NCI-H69 (cell line): ENCODE data around the gene LHFPL2.

Experiments
- DNase-seq: peaks from one replicate; lab custom pipeline; 2025; lab: John Stamatoyannopoulos, UW

LHFPL2 gene

DNA sequence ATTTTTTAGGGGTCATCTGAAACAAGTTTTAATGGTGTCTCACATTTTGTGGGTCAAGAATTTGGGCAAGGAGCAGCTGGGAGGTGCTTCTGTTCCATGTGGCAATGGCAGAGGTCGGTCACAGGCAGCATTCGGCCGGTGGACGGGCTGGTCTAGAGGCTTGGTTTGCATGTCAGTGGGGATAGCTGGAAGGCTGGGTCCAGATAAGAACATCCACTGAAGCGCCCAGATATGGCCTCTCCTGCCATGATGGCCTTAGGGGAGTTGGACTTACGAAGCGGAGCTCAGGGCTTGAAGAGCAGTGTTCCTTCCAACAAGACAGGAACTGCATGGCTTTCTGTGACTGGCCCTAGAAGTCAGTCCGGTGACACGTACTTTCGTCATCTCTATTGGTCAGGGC, 30.3 kb downstream of the LHFPL2 start:
- no peak for DNase-seq

- DNase-seq = no peak
These were observed 32.9 kb downstream of the LHFPL2 start for GRCh38 chr5:78615697-78616096.

- no peak for DNase-seq
These were observed 33.8 kb downstream of the LHFPL2 start for GRCh38 chr5:78614816-78615215.

GRCh38 chr5:78613756-78614155, 34.8 kb downstream of the LHFPL2 start:
- DNase-seq = no peak

- DNase-seq = no peak
These were observed 35.4 kb downstream of the LHFPL2 start for GRCh38 chr5:78613151-78613533.

- no peak for DNase-seq
These were observed 36.1 kb downstream of the LHFPL2 start for GRCh38 chr5:78612227-78613150.

GRCh38 chr5:78611126-78611605, 37.4 kb downstream of the LHFPL2 start:
- no peak for DNase-seq

- DNase-seq = no peak
These were observed 37.9 kb downstream of the LHFPL2 start for GRCh38 chr5:78610636-78611035.

- no peak for DNase-seq
These were observed 38.4 kb downstream of the LHFPL2 start for GRCh38 chr5:78610163-78610583.

DNA sequence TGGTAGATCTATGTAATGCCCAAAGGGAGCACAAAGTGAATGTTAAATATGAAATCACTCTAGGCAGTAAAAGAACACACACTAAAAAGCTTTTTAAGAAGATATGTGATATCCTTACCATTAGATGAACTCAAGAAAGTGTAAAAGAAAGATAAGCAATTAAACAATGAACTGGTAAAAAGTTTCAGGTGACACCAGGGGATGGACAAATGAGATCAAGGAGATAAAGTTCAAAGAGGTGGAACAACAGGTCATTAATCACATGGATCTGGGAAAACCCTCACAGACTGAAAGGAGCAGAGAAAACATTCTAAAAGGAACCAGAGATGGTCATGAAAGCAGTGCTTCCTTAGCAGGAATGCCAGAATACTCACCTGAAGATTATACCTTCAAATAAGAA, 40.7 kb downstream of the LHFPL2 start:
- no peak for DNase-seq

DNA sequence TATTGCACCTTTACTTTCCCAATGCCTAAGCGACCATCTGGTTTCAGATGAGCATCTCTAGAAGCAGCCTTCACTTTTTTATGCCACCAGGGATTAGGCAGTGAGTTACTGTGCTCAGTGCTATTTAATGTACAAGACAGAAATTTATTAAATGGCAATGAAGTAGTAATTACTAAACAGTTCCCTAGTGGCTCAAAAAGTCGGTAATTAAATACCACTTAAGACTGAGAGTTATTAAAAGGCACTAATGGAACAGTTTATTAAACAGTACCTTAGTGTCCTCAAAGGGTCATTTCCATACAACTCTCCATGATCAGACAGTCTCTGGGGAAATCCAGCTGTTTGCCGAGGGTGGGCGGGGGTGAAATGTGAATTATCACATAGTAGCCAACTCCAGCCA, 42.3 kb downstream of the LHFPL2 start:
- DNase-seq = peak; percentile 65

DNA sequence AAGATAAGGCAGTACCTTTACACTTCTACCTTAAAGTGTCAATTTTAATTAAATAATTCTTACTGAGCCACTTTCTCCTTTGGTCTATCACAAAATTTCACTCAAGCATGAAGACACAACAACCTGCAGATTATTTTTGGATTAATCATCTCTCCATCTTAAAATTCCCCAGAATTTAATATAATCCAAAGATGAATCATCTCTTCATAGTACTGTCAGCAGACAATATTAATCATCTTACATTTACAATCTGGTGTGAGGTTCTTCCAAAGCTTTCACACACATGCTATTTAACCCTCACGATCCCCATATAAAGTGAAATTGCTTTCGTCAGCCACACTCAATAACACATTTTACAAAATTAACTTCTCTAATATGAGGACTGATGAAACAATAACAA, 43.0 kb downstream of the LHFPL2 start:
- DNase-seq = no peak

GRCh38 chr5:78604689-78605285, 43.8 kb downstream of the LHFPL2 start:
- DNase-seq = no peak

DNA sequence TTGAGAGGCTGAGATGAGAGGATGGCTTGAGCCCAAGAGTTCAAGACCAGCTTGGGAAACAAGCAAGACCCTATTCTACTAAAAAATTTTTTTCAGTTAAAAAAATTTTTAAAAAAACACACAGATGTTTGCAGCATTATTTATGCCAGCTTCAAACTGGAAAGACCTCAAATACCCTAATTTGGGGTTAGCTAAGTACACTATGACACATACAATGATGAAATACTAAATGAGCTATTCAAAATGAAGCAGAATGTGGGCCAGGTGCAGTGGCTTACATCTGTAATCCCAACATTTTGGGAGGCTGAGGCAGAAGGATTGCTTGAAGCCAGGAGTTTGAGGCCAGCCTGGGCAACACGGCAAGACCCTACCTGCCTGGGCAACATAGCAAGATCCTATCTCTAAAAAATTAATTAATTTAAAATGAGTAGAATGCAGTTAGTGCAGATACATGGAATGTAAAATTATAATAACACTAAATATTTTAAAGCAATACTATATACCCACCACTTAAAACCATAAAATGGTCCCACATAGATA, 44.9 kb downstream of the LHFPL2 start:
- DNase-seq = no peak

DNA sequence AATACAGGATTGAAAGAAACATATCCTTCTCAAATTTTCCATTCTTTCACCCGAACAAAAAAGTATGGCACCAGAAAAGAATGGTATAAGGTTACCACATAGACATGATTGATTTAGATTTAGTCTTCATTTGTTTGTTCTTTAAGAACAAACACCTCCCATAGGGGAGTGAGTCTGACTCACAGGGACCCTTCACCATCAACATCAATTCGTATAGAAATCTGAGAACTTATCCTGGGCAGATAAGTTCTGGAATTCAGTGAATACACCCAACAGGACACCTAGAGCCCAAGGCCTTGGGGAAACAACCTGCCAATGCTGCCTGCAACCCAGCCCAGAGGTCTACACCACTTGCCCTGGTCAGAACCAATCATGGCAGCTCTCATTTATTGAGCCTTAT, 46.2 kb downstream of the LHFPL2 start:
- peak; percentile 25 for DNase-seq

DNA sequence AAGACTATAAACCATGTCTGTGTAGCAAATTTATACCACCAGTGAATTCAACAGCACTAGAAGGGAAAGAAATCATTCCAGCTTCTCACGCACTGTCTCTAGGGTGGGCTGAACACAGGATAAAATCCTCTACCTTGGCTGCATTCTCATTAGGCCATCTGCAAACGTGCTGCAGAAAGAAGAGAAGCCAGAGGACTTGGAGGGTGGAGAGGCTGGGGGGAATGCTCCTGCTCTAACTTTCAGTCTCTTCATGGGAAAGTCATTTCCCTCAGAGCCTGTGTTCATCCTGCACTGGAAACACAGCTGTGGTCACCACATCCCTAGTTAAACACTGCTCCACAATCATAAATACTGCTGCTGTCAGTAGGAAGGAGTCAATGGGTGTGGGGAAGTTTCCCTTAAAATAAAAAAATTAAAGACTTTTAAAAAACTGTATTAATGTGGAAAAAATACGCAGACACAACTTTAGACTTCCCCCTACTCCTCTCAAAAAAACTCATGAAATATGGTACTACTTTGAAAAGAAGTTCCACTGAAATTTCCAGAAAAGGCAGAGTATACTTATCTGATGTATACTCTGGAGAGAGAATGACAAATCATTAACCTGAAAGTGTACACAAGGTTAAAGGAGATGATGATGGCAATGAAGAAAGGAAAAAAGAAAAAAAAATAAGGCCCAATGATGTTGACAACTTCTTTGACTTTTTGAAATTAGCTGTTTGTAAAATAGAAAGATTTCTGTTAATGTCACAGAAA, 46.8 kb downstream of the LHFPL2 start:
- DNase-seq = no peak

GRCh38 chr5:78600687-78601414, 47.7 kb downstream of the LHFPL2 start:
- no peak for DNase-seq

GRCh38 chr5:78598973-78599372, 49.6 kb downstream of the LHFPL2 start:
- DNase-seq = no peak

DNA sequence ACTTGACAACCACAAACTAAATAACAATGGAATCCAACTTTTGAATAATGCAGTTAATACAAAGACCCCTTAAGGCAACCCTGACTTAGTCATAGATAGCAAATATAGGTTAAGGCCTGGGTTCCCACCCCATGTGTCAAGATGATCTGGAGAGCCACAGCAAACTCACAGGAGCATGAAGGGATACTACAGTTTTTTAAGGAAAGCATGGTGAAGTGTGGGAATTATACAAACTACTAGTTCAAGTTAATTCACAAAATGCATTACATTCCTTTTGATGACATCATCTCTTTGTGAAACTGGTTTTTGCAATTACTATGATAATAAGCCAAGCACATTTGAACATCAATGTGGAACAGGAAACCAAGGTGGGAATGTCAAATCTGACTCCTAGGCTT, 50.6 kb downstream of the LHFPL2 start:
- no peak for DNase-seq

- DNase-seq = no peak
These were observed 51.3 kb downstream of the LHFPL2 start for GRCh38 chr5:78597068-78597973.
